A549 (cell line): Measurements from ENCODE around the gene PILRA. TPM values are rescaled to one million over a fixed set of nuclear protein-coding genes. Genes with fewer than 3 reads are reported as not detected.

ENCODE experiments used
- ATOH8 ChIP-seq: fragments of 250-450 bp; sonication (Bioruptor Pico); IDR thresholded peaks from 2 replicates; pipeline ENCODE4 v1.5.0; 2020; ENCODE audit warnings: low read depth, mild to moderate bottlenecking, moderate library complexity
- BHLHE40 ChIP-seq: IDR thresholded peaks from 2 replicates; pipeline ENCODE4 v1.6.1; 2012; ENCODE audit warnings: low read depth, low read length, inconsistent platforms
- CBX2 ChIP-seq: fragments of 200-600 bp; sonication (generic); IDR thresholded peaks from 2 replicates; pipeline ENCODE4 v1.6.1; 2016; ENCODE audit warnings: low read depth, mild to moderate bottlenecking, borderline replicate concordance
- CEBPB ChIP-seq, 2 experiments: fragments of >200 bp in 1 of 2; sonication (Bioruptor Twin) in 1 of 2; formaldehyde crosslinking in 1 of 2; IDR thresholded peaks; 2 replicates each; pipeline ENCODE4 v1.6.1; 2012 to 2016
- CHD2 ChIP-seq: fragments of 150-350 bp; IDR thresholded peaks from 2 replicates; pipeline ENCODE4 v1.6.1; 2014; ENCODE audit warnings: low read length; ENCODE audit not compliant: partially characterized antibody
- CHD4 ChIP-seq: fragments of 200-600 bp; sonication (generic); IDR thresholded peaks from 2 replicates; pipeline ENCODE4 v1.6.1; 2016; ENCODE audit warnings: antibody characterized with exemption, mild to moderate bottlenecking, borderline replicate concordance
- CTCF ChIP-seq: fragments of >200 bp; sonication (Bioruptor Twin); formaldehyde crosslinking; IDR thresholded peaks from 3 replicates; pipeline ENCODE4 v1.5.1; 2016
- EHMT2 ChIP-seq: fragments of 200-600 bp; sonication (generic); IDR thresholded peaks from 2 replicates; pipeline ENCODE4 v1.6.1; 2016; ENCODE audit warnings: antibody characterized with exemption, low read depth, mild to moderate bottlenecking, moderate library complexity
- FOXS1 ChIP-seq: fragments of 250-450 bp; sonication (Bioruptor Pico); IDR thresholded peaks from 2 replicates; pipeline ENCODE4 v1.5.0; 2020; ENCODE audit warnings: mild to moderate bottlenecking, moderate library complexity
- HMGXB4 ChIP-seq: fragments of 250-450 bp; sonication (Bioruptor Pico); IDR thresholded peaks from 2 replicates; pipeline ENCODE4 v1.5.0; 2021; ENCODE audit warnings: mild to moderate bottlenecking, moderate library complexity, borderline replicate concordance
- HOXA7 ChIP-seq: fragments of 250-450 bp; sonication (Bioruptor Pico); IDR thresholded peaks from 2 replicates; pipeline ENCODE4 v1.5.0; 2020; ENCODE audit warnings: mild to moderate bottlenecking, moderate library complexity
- HOXB13 ChIP-seq: fragments of 250-450 bp; sonication (Bioruptor Pico); IDR thresholded peaks from 2 replicates; pipeline ENCODE4 v1.5.0; 2020; ENCODE audit warnings: low read depth, mild to moderate bottlenecking, moderate library complexity
- JUN ChIP-seq, 2 experiments: fragments of >200 bp; sonication (Bioruptor Twin); formaldehyde crosslinking; IDR thresholded peaks; 2 replicates in 1 of 2; 3 replicates in 1 of 2; pipeline ENCODE4 v1.6.1; 2016 to 2017
- JUNB ChIP-seq: fragments of >200 bp; sonication (Bioruptor Twin); formaldehyde crosslinking; IDR thresholded peaks from 2 replicates; pipeline ENCODE4 v1.6.1; 2016
- MAZ ChIP-seq: fragments of 150-350 bp; IDR thresholded peaks from 2 replicates; pipeline ENCODE4 v1.6.1; 2014; ENCODE audit warnings: antibody characterized with exemption, low read depth, low read length, borderline replicate concordance
- NFE2L2 ChIP-seq: fragments of 150-350 bp; conservative IDR thresholded peaks from 2 replicates; pipeline ENCODE4 v1.6.1; 2014; ENCODE audit warnings: low read length
- NPAS2 ChIP-seq: fragments of 250-450 bp; sonication (Bioruptor Pico); IDR thresholded peaks from 2 replicates; pipeline ENCODE4 v1.8.0; 2022; ENCODE audit warnings: mild to moderate bottlenecking, moderate library complexity, borderline replicate concordance
- NR3C1 ChIP-seq: fragments of >200 bp; sonication (Bioruptor Twin); formaldehyde crosslinking; IDR thresholded peaks from 3 replicates; pipeline ENCODE4 v1.6.1; 2017
- PHF8 ChIP-seq: fragments of 200-600 bp; sonication (generic); IDR thresholded peaks from 2 replicates; pipeline ENCODE4 v1.6.1; 2016; ENCODE audit warnings: low read depth, mild to moderate bottlenecking, antibody characterized with exemption, moderate library complexity, borderline replicate concordance
- RAD21 ChIP-seq, 2 experiments: fragments of >200 bp in 1 of 2; sonication (Bioruptor Twin) in 1 of 2; formaldehyde crosslinking in 1 of 2; IDR thresholded peaks in 1 of 2; conservative IDR thresholded peaks in 1 of 2; 2 replicates in 1 of 2; 3 replicates in 1 of 2; pipeline ENCODE4 v1.6.1; 2012 to 2018; ENCODE audit warnings: inconsistent platforms in 1 of 2
- RARB ChIP-seq: fragments of 250-450 bp; sonication (Bioruptor Pico); IDR thresholded peaks from 2 replicates; pipeline ENCODE4 v1.8.0; 2021; ENCODE audit warnings: mild to moderate bottlenecking, moderate library complexity
- RFX5 ChIP-seq: fragments of 450-650 bp; IDR thresholded peaks from 2 replicates; pipeline ENCODE4 v1.7.1; 2014; ENCODE audit warnings: antibody characterized with exemption, mild to moderate bottlenecking, moderate library complexity
- SMC3 ChIP-seq: fragments of >200 bp; sonication (Bioruptor Twin); formaldehyde crosslinking; IDR thresholded peaks from 3 replicates; pipeline ENCODE4 v1.6.1; 2018; ENCODE audit warnings: inconsistent platforms
- TFCP2L1 ChIP-seq: fragments of 250-450 bp; sonication (Bioruptor Pico); IDR thresholded peaks from 2 replicates; pipeline ENCODE4 v1.5.0; 2021; ENCODE audit warnings: mild to moderate bottlenecking
- TP53 ChIP-seq: fragments of 250-450 bp; sonication (Bioruptor Pico); IDR thresholded peaks from 2 replicates; pipeline ENCODE4 v1.5.0; 2021; ENCODE audit warnings: mild to moderate bottlenecking, moderate library complexity
- ZFP36 ChIP-seq: fragments of 450-650 bp; IDR thresholded peaks from 2 replicates; pipeline ENCODE4 v1.6.1; 2014; ENCODE audit warnings: borderline replicate concordance; ENCODE audit not compliant: partially characterized antibody
- ZNF302 ChIP-seq: fragments of 250-450 bp; sonication (Bioruptor Pico); IDR thresholded peaks from 2 replicates; pipeline ENCODE4 v1.9.0; 2021; ENCODE audit warnings: inconsistent platforms, mild to moderate bottlenecking, moderate library complexity
- ZSCAN20 ChIP-seq: fragments of 250-450 bp; sonication (Bioruptor Pico); IDR thresholded peaks from 2 replicates; pipeline ENCODE4 v1.8.0; 2022; ENCODE audit warnings: mild to moderate bottlenecking, moderate library complexity
- polyA plus RNA-seq, 4 experiments: library from polyadenylated mRNA; depleted of rRNA in 3 of 4; stranded (reverse); fragments of >200 nt; fragmentation: RNase III in 1 of 4; extraction: RNeasy Plus Mini Kit Qiagen cat#74134 plus additional on column Dnase treatment in 1 of 4; gene quantifications; 2 replicates in 3 of 4; 3 replicates in 1 of 4; pipeline ENCODE4 v1.2.3, GENCODE V29; 2011 to 2017
- TF ChIP-seq, protein P1 (sequence below): IDR thresholded peaks from 2 replicates; pipeline ENCODE4 v1.6.1; 2012
- TF ChIP-seq, protein P2 (sequence below): fragments of 200-600 bp; sonication (generic); IDR thresholded peaks from 2 replicates; pipeline ENCODE4 v1.6.1; 2016; ENCODE audit warnings: antibody characterized with exemption, mild to moderate bottlenecking, moderate library complexity
- TF ChIP-seq, protein P3 (sequence below): fragments of >200 bp; sonication (Bioruptor Twin); formaldehyde crosslinking; IDR thresholded peaks from 2 replicates; pipeline ENCODE4 v1.6.1; 2016

The PILRA gene
- polyA plus RNA-seq, 2 of the 4 experiments (the other 2 are of a cell fraction), result 3.3 to 3.4 TPM

GRCh38 chr7:100428199-100428966, 55.1 kb downstream of the PILRA start, which contains the start of gene ZCWPW1 (continued):
- TF ChIP-seq NPAS2 (CRISPR knock-in tag) (no peak), ATOH8 (peak; percentile 62; the same call in 1 of the 2 replicates), NR3C1 (no peak), RFX5 (0 out of 2 replicates have a peak, but pooled peaks have one; percentile 16), JUNB (no peak), CHD4 (no peak), ZFP36 (no peak), RARB (CRISPR knock-in tag) (no peak; the same call in none of the 2 replicates), SMC3 (no peak), RAD21 (conservative IDR thresholded peaks at IDR 0.05 in 1 of 2, IDR thresholded peaks at IDR 0.05 in 1 of 2) (no peak), JUN (IDR thresholded peaks at IDR 0.05) (peak; percentile 87 to 92), PHF8 (peak; percentile 87), ZSCAN20 (CRISPR knock-in tag) (no peak; the same call in 1 of the 2 replicates), TP53 (CRISPR knock-in tag) (peak; percentile 95), CEBPB (IDR thresholded peaks at IDR 0.05) (no peak), EHMT2 (no peak), BHLHE40 (no peak), HOXB13 (CRISPR knock-in tag) (peak; percentile 88), NFE2L2 (no peak), MAZ (no peak; the same call in 1 of the 2 replicates), HOXA7 (CRISPR knock-in tag) (peak; percentile 98), FOXS1 (CRISPR knock-in tag) (no peak), CHD2 (peak; percentile 34), HMGXB4 (CRISPR knock-in tag) (no peak), CTCF (no peak), TFCP2L1 (peak; percentile 98), ZNF302 (CRISPR knock-in tag) (no peak), CBX2 (no peak)
- TF ChIP-seq, protein P1, sequence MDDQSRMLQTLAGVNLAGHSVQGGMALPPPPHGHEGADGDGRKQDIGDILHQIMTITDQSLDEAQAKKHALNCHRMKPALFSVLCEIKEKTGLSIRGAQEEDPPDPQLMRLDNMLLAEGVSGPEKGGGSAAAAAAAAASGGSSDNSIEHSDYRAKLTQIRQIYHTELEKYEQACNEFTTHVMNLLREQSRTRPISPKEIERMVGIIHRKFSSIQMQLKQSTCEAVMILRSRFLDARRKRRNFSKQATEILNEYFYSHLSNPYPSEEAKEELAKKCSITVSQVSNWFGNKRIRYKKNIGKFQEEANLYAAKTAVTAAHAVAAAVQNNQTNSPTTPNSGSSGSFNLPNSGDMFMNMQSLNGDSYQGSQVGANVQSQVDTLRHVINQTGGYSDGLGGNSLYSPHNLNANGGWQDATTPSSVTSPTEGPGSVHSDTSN, result peak; percentile 77
- TF ChIP-seq, protein P2, sequence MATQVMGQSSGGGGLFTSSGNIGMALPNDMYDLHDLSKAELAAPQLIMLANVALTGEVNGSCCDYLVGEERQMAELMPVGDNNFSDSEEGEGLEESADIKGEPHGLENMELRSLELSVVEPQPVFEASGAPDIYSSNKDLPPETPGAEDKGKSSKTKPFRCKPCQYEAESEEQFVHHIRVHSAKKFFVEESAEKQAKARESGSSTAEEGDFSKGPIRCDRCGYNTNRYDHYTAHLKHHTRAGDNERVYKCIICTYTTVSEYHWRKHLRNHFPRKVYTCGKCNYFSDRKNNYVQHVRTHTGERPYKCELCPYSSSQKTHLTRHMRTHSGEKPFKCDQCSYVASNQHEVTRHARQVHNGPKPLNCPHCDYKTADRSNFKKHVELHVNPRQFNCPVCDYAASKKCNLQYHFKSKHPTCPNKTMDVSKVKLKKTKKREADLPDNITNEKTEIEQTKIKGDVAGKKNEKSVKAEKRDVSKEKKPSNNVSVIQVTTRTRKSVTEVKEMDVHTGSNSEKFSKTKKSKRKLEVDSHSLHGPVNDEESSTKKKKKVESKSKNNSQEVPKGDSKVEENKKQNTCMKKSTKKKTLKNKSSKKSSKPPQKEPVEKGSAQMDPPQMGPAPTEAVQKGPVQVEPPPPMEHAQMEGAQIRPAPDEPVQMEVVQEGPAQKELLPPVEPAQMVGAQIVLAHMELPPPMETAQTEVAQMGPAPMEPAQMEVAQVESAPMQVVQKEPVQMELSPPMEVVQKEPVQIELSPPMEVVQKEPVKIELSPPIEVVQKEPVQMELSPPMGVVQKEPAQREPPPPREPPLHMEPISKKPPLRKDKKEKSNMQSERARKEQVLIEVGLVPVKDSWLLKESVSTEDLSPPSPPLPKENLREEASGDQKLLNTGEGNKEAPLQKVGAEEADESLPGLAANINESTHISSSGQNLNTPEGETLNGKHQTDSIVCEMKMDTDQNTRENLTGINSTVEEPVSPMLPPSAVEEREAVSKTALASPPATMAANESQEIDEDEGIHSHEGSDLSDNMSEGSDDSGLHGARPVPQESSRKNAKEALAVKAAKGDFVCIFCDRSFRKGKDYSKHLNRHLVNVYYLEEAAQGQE, result peak; percentile 54; the same call in 1 of the 2 replicates
- TF ChIP-seq, protein P3, sequence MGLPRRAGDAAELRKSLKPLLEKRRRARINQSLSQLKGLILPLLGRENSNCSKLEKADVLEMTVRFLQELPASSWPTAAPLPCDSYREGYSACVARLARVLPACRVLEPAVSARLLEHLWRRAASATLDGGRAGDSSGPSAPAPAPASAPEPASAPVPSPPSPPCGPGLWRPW, result no peak
